GM12872 (cell line): Measurements from ENCODE around the gene RAB7B.

Experiments used
- CTCF ChIP-seq: IDR thresholded peaks from 3 replicates; pipeline ENCODE4 v1.5.1; 2011; ENCODE audit warnings: low read depth, mild to moderate bottlenecking, low read length, moderate library complexity; ENCODE audit not compliant: insufficient read depth

The RAB7B gene

GRCh38 chr1:206030191-206030590 is 27.0 kb upstream of the RAB7B start:
- TF ChIP-seq CTCF, result no peak

GRCh38 chr1:206029484-206029883 is 26.3 kb upstream of the RAB7B start:
- no peak for TF ChIP-seq CTCF

GRCh38 chr1:206025283-206025820 is 22.2 kb upstream of the RAB7B start:
- no peak for TF ChIP-seq CTCF

GRCh38 chr1:206023695-206024094 is 20.5 kb upstream of the RAB7B start, which contains the start of gene CTSE:
Gene CTSE (minus strand): TSS chr1:206023895. CDS start chr1:206023791, 104 bp downstream.
- no peak for TF ChIP-seq CTCF

GRCh38 chr1:206022766-206023165 is 19.6 kb upstream of the RAB7B start:
- TF ChIP-seq CTCF, result no peak

GRCh38 chr1:206021626-206022365 is 18.6 kb upstream of the RAB7B start:
- no peak for TF ChIP-seq CTCF

GRCh38 chr1:206021008-206021625 is 17.9 kb upstream of the RAB7B start:
- no peak for TF ChIP-seq CTCF
